Esophagus squamous epithelium (tissue), 4 donors: Measurements from ENCODE around the gene CACNB2.

ENCODE experiments used
- CTCF ChIP-seq, 6 experiments: fragments of 450-650 bp in 4 of 6; fragments of 200-600 bp in 2 of 6; sonication (generic) in 2 of 6; IDR thresholded peaks; one replicate each; pipeline ENCODE4 v1.5.1; 2016 to 2019; ENCODE audit warnings: antibody characterized with exemption in 6 of 6, mild to moderate bottlenecking in 4 of 6, moderate library complexity in 4 of 6
- POLR2A ChIP-seq, 4 donors: fragments of 450-650 bp; IDR thresholded peaks; one replicate each; pipeline ENCODE4 v1.6.1; 2017; ENCODE audit warnings: antibody characterized with exemption in 4 of 4, mild to moderate bottlenecking in 4 of 4, moderate library complexity in 3 of 4

- no peak for TF ChIP-seq CTCF (IDR thresholded peaks at IDR 0.05)
- TF ChIP-seq POLR2A (IDR thresholded peaks at IDR 0.05) = no peak
Measured at GRCh38 chr10:18205098-18205834, 65.0 kb downstream of the CACNB2 start.
